Brain microvascular endothelial cell (primary cell): ENCODE data around the gene CREB3.

Experiments
- DNase-seq: peaks from one replicate; pipeline ENCODE4 v3.0.0-alpha.2; 2020
- H3K27ac ChIP-seq: fragments of 250-450 bp; sonication (Bioruptor Pico); 2 replicates; pipeline ENCODE4 v1.5.1; 2020; ENCODE audit warnings: mild to moderate bottlenecking, moderate library complexity
- H3K27me3 ChIP-seq: fragments of 250-450 bp; sonication (Bioruptor Pico); replicated peaks from 2 replicates; pipeline ENCODE4 v1.5.1; 2020; ENCODE audit warnings: mild to moderate bottlenecking
- H3K36me3 ChIP-seq: fragments of 250-450 bp; sonication (Bioruptor Pico); replicated peaks from 2 replicates; pipeline ENCODE4 v1.5.1; 2020; ENCODE audit warnings: mild to moderate bottlenecking
- H3K4me3 ChIP-seq: 2 replicates; pipeline ENCODE4 v1.5.1; 2011; ENCODE audit warnings: low read depth, mild to moderate bottlenecking, control low read depth, low read length, moderate library complexity
- CTCF ChIP-seq: IDR thresholded peaks from 2 replicates; pipeline ENCODE4 v1.5.1; 2011; ENCODE audit warnings: low read depth, mild to moderate bottlenecking, moderate library complexity, low read length, control low read depth, inconsistent platforms; ENCODE audit errors: missing control alignments
- in situ Hi-C: cut with HindIII; loops from 2 replicates; pipeline ENCODE4 v1.10.0; 2017; ENCODE audit warnings: low sequenced_read_pairs, low pct_ligation_motif_present

Gene CREB3

GRCh38 chr9:35778496-35778895 is 46.0 kb downstream of the CREB3 start:
- in situ Hi-C loops, result no loop called here
- peaks cover 4% of the 10 kb centered on the region for H3K27me3 ChIP-seq
- no peak overlapping the region for H3K4me3 ChIP-seq
- H3K27ac ChIP-seq, result no peak overlapping the region
- H3K36me3 ChIP-seq, result no peaks in the 10 kb centered on the region
- TF ChIP-seq CTCF, result no peak
- DNase-seq, result no peak

- DNase-seq, result no peak
- in situ Hi-C loops, result no loop called here
- peaks cover 4% of the 10 kb centered on the region for H3K27me3 ChIP-seq
Measured at GRCh38 chr9:35781066-35781465, 48.6 kb downstream of the CREB3 start.

GRCh38 chr9:35783418-35783817 is 51.0 kb downstream of the CREB3 start:
- Histone ChIP-seq H3K27me3 (peaks cover 4% of the 10 kb centered on the region), H3K27ac (no peak overlapping the region), H3K4me3 (no peak overlapping the region), H3K36me3 (no peaks in the 10 kb centered on the region)
- TF ChIP-seq CTCF, result no peak
- in situ Hi-C loops, result no loop called here
- no peak for DNase-seq

More at GRCh38 chr9:35781066-35781465, 48.6 kb downstream of the CREB3 start:
- Histone ChIP-seq H3K36me3 (no peaks in the 10 kb centered on the region), H3K27ac (no peak overlapping the region), H3K4me3 (no peak overlapping the region)
- no peak for TF ChIP-seq CTCF
